Ammon's horn (tissue), 1 donor: Measurements from ENCODE around the gene CHFR.
"Not testable (repeated sequence)": the region's sequence is repeated elsewhere in the genome, so short reads cannot be mapped to it uniquely, and the experiment has no call there.

Experiments
- DNase-seq: peaks from one replicate; pipeline ENCODE4 v3.0.0-alpha.2; 2016; ENCODE audit warnings: low spot score

Gene CHFR

GRCh38 chr12:132874620-132875019, 12.8 kb downstream of the CHFR start:
- not testable (repeated sequence) for DNase-seq

- DNase-seq = no peak
Measured at GRCh38 chr12:132874175-132874574, 13.2 kb downstream of the CHFR start.

DNA sequence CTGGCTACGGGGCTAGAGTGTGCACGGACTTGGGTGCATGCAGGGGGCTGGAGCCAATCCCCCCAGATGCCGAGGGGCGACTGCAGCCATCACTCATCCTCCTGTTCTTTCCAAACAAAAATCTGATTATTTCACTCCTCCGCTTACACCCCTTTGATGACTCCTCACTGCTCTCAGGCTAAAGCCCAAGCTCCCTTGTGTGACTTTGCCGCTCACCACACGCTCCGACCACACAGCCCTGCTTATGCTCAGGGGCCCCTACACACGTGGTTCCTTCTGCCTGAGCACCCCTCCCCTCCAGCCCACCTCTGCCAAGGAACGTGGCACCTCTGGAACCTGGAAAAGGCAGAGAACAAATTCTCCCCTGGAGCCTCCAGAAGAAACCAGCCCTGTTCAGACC, 13.7 kb downstream of the CHFR start:
- DNase-seq = no peak

DNA sequence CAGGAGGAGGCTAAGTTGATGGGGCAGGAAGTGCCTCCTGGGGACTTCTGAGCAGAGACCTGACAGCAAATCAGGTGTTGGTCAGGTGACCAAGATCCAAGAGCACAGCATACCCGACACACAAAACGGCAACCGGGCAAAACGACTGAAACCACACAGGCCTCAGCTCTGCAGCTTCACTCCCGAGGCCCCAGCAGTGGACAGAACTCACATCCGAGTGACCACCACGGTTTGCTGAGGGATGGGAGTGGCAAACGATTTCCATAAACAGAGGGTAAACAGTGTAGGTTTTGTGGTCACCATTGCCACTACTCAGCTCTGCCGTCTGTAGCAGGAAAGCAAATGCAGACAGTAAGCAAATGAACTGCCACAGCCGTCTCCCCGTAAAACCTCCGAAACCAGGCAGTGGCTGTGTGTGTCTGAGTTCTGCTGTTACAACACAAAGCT, 14.4 kb downstream of the CHFR start:
- no peak for DNase-seq

- no peak for DNase-seq
Measured at GRCh38 chr12:132872073-132872855, 15.1 kb downstream of the CHFR start.

GRCh38 chr12:132869551-132869950, 17.9 kb downstream of the CHFR start:
- no peak for DNase-seq

- DNase-seq = no peak
Measured at GRCh38 chr12:132866251-132866828, 21.1 kb downstream of the CHFR start.

GRCh38 chr12:132861558-132861957, 25.8 kb downstream of the CHFR start:
- no peak for DNase-seq

DNA sequence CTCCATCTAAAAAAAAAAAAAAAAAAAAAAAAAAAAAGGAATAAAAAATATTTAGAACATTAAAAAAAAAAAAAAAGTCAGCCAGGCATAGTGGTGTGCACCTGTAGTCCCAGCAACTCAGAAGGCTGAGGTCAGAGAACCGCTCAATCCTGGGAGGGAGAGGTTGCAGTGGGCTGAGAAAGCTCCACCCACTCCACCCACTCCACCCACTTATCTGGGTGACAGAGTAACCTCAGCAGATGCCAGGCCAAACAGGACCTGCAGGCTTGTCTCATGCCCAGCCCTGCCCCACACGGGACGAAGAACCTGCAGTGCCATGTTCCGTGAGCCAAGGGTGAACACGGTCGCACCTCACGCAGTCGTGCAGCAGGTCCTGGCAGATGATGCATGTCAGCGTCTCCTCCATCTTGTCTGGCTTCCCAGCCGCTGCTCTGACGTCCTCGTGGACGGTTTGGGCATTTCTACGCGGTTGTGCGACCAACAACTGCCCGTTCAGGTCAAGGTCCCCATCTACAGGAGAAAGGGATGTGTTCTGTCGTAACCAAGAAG, 28.6 kb downstream of the CHFR start:
- DNase-seq = no peak

GRCh38 chr12:132857019-132857418, 30.4 kb downstream of the CHFR start:
- not testable (repeated sequence) for DNase-seq

DNA sequence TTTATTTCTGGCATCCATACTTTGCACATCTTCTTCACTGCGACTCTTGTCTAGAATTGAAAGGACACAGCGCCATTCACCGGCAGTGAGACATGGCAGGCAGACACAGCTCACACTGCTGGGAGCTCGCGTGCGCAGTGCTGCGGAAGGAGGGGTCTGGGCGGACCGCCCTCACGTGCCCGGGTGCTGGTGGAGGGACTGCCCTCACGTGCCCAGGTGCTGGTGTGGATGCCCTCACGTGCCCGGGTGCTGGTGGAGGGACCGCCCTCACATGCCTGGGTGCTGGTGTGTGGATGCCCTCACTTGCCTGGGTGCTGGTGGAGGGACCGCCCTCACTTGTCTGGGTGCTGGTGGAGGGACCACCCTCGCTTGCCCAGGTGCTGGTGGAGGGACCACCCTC, 30.8 kb downstream of the CHFR start:
- DNase-seq = no peak

DNA sequence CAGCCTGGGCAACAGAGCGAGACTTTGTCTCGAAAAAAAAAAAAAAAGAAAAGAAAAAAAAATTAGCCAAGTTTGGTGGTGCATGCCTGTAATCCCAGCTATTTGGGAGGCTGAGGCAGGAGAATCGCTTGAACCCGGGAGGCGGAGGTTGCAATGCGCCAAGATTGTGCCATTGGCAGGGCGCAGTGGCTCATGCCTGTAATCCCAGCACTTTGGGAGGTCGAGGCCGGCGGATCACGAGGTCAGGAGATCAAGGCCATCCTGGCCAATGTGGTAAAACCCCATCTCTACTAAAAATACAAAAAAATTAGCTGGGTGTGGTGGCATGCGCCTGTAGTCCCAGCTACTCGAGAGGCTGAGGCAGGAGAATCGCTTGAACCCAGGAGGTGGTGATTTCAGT, 32.2 kb downstream of the CHFR start:
- DNase-seq = not testable (repeated sequence)

- no peak for DNase-seq
Measured at GRCh38 chr12:132853285-132854092, 33.9 kb downstream of the CHFR start.

DNA sequence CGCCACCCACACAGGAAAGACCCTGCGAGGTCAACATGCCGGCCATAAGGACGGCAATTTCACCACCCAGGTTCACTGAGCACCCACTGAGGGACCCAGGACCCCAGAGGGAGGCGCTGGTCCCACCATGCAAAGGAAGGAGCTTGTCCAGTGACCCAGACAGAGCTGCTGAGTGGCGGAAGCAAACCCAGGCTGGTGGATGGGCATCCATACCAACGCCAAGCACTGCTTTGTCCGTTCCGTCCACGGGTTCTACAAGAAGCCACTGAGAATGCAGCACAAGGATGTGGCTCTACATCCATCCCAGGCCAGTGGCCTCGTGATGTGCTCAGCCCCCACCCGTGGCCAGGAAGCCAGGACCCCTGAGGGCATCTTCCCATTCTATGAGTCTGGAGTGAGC, 34.9 kb downstream of the CHFR start:
- DNase-seq = no peak

- no peak for DNase-seq
Measured at GRCh38 chr12:132851465-132851864, 35.9 kb downstream of the CHFR start.

DNA sequence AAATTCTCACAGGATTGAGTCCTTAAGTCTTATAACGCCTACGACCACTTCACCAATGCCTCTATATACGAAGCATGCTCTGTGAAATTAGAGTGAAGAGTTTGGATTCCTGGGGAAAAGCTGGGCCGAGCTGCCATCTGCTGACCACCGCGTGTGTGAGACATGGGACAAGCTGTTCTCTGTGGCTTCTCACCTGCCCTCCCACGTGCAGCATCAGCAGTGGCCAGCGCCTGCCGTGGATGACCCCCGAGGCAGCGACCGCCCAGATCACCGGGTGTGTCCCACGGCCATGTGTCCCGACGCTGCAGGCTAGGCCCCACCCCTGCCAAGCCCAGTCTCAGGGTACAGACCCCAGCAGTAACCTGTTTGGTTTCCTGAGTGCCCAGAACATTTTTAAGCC, 37.1 kb downstream of the CHFR start:
- no peak for DNase-seq

DNA sequence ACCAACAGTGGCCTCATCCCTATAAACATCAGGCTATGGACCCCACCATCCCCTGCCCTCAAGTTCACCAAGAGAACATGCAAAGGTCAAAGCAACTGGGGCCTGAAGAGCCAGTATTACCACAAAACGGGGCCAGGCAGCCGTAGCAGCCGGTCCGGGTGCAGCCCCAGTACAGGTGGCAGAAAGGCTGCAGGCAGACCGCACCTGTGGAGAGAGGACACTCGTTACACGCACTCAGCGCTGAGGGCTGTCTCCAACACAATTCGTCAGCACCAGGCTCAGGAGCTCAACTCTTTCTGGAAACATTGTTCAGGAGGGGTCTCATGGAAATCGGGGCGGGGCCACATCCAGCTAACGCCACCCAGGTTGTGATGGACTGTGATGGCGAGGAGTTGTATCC, 38.9 kb downstream of the CHFR start:
- DNase-seq = no peak

DNA sequence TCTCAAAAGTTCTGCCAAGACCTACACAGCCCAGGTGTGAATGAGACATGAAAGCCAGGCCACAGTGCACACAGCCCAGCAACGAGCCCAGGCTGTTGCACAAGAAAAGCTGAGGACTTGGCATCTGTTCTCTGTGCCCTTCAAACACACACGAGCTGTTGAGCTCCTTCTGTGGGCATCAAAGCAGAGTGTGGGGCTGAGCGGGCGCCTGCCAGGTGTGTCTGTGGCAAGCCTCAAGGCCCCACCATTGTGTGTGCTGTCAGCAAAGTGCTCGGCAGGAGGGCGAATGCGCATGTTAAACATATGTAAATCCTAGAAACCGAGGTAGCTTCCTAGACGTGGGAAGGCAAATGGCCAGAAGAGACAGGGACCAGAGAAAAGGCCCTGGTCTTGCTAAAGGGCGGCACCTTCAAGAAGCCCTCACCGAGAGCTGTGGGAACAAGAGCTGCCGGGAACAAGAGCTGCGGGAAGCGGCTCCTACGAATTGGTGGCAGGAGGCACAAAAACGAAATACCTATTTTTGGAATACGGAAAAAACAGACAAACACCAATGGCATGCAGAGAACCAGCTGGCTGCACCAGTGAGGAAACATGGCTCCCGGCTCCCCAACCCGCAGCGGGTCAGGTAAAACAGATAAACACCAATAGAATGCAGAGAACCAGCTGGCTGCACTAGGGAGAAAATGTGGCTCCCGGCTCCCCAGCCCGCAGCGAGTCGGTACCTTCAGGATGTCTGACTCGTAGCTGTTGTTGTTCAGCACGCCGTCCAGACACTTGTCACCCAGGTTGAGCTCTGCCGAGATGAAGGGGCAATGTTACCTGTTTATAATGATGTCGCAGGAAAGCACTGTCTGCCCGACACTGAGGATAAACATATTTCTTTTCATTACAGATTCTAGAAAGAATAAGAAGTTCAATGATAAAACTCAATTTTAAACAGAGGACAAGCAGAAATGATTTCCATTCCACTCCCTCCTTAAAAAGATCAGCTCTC, 39.7 kb downstream of the CHFR start:
- peak; percentile 34 for DNase-seq

DNA sequence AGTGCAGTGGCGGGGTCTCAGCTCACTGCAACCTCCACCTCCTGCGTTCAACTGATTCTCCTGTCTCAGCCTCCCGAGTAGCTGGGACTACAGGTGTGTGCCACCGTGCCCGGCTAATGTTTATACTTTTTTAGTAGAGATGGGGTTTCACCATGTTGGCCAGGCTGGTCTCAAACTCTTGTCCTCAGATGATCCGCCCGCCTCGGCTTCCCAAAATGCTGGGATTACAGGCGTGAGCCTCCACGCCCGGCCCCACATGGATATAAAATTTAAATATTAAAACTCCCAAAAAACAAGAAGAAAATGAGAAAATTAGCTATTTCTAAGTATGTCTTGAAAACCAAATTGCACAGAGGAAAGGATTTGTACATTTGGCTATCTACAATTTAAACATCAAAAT, 42.7 kb downstream of the CHFR start:
- DNase-seq = not testable (repeated sequence)

DNA sequence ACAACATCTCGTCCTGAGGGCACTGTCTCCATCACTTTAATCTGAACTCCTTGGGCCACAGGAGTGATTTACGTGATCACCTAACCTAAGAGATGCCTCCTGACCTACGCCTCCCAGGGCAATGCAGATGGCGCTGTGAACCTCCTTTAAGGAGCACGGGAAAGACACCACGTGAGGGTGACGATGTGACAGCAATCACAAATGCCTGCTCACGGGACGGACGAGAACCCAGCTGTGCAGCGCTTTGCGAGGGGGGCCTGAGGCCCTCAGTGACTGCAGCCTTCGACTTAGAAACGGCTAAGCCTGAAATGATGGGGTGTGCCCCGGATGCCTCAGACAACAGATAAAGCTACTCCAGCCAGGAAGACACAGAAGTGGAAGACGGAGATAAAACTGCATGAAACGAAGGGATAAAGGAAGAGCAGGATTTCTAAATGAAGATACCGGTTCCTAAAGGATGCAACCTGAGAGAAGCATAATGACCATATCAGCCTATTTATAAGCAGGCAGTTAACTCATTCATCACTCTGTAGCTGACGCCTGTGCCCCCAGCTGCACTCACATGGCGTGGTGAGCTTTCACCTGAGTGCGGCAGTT, 44.9 kb downstream of the CHFR start:
- no peak for DNase-seq

- DNase-seq = no peak
Measured at GRCh38 chr12:132841151-132841550, 46.3 kb downstream of the CHFR start.
